Fibroblast of pulmonary artery (primary cell): ENCODE measurements around the gene SPRED3.

ENCODE experiments used
- DNase-seq: peaks from one replicate; pipeline ENCODE4 v3.0.0-alpha.2; 2010; ENCODE audit warnings: low read depth
- H3K4me3 ChIP-seq: replicated peaks from 2 replicates; pipeline ENCODE4 v1.5.1; 2011; ENCODE audit warnings: low read depth, mild to moderate bottlenecking, control low read depth, low read length, moderate library complexity
- TF ChIP-seq, protein P1 (sequence below): IDR thresholded peaks from 2 replicates; pipeline ENCODE4 v1.5.1; 2011; ENCODE audit warnings: mild to moderate bottlenecking, control low read depth, low read length, inconsistent platforms; ENCODE audit errors: missing control alignments

SPRED3 gene

DNA sequence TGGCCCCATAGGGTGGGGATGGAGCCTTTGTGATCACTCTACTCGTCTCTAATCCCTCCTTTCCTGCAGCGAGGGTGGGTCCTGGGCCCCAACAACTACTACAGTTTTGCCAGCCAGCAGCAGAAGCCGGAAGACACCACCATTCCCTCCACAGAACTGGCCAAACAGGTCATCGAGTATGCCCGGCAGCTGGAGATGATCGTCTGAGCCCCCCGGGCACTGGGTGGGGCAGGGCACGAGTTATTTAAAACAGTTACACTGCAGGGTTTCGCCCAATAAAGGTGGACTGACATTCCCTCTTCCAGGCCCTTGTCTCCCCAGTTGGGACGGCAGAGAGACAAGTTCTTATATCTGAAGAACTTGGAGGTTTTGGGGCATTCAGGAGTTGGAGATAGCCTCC, 5.3 kb upstream of the SPRED3 start:
- H3K4me3 ChIP-seq: no peak overlapping the region

GRCh38 chr19:38383743-38384142, 4.8 kb upstream of the SPRED3 start:
- DNase-seq: no peak
- no peak overlapping the region for H3K4me3 ChIP-seq
- TF ChIP-seq, protein P1, sequence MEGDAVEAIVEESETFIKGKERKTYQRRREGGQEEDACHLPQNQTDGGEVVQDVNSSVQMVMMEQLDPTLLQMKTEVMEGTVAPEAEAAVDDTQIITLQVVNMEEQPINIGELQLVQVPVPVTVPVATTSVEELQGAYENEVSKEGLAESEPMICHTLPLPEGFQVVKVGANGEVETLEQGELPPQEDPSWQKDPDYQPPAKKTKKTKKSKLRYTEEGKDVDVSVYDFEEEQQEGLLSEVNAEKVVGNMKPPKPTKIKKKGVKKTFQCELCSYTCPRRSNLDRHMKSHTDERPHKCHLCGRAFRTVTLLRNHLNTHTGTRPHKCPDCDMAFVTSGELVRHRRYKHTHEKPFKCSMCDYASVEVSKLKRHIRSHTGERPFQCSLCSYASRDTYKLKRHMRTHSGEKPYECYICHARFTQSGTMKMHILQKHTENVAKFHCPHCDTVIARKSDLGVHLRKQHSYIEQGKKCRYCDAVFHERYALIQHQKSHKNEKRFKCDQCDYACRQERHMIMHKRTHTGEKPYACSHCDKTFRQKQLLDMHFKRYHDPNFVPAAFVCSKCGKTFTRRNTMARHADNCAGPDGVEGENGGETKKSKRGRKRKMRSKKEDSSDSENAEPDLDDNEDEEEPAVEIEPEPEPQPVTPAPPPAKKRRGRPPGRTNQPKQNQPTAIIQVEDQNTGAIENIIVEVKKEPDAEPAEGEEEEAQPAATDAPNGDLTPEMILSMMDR: no peak

More for the DNA sequence above, 5.3 kb upstream of the SPRED3 start:
- no peak for DNase-seq
- TF ChIP-seq, protein P1: no peak

GRCh38 chr19:38384209-38385027, 4.1 kb upstream of the SPRED3 start:
- TF ChIP-seq, protein P1: peak; percentile 48
- no peak for DNase-seq
- no peak overlapping the region for H3K4me3 ChIP-seq

DNA sequence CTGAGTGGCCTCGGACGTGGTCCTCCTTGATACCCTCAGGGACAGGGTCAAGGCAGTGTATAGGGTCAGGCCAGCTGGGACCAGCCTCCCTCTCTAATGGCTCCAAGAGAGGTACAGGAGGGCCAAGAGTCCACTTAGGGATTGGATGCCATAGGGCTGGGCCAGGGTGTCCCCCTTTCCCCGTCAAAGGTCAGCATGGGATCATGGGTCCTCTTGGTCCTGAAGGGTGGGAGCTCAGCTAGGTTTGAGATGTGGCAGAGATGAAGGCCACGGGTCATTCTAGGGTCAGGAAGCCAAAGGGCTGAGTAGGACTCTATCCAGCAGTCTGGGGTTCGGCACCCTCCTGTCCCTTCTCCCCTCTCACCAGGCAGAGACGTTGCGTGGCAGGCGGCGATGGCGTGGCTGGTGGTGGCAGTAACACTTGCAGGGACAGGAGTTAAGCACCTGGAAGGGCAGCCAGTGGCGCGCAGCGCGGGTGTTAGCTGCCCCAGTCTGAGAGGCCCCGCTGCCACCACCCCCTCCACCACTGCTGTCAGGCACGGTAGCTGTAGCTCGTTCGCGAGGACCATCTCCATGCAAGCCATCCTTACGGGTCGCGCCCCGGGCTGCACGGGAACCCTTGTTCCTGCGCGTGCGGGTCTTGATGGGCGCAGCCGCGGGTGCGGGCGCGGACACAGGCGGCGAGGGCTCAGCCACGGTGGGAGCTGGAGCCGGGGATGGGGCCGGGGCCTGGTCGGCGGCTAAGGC, 3.3 kb upstream of the SPRED3 start:
- H3K4me3 ChIP-seq: no peak overlapping the region

GRCh38 chr19:38385804-38386257, 2.7 kb upstream of the SPRED3 start:
- DNase-seq: no peak
- TF ChIP-seq, protein P1: no peak
- H3K4me3 ChIP-seq: no peak overlapping the region

More for the DNA sequence above, 3.3 kb upstream of the SPRED3 start:
- DNase-seq: no peak
- TF ChIP-seq, protein P1: no peak

DNA sequence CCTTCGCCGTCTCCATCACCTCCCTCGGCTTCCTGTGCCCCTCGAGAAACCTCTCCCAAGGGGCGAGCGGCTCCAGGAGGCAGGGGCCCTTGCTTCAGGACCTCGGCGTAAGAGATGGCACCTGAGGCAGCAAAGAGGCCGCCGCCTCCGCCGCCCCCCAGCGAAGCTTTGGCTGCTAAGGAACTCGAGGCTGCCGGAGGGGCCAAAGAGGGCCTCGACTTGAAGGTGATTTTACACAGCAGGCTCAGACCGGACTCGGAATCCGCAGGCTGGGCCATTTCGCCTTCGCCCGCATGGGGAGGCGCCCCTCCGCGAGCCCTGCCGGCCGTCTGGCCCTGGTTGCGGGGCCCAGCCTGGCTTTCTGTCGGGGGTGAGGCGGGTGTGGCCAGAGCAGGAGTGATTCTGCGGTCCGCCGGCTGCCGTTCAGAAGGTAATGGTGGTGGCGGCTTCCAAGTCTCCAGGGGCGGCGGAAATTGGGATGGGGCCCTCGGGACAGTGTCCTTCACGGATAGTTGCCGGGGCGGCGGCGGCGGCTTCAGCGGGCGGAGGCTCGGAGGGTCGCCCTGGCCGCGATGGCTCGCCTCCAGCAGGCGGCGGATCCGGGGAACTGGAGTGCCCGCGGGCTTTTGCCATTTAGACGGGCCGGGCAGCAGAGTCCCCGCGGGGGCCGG, 2.1 kb upstream of the SPRED3 start:
- TF ChIP-seq, protein P1: no peak
- H3K4me3 ChIP-seq: no peak overlapping the region
- DNase-seq: no peak
